ENCODE results near the gene HSPA8. TPM values are rescaled to one million over a fixed set of nuclear protein-coding genes. Genes with fewer than 3 reads are reported as not detected.
A peak's percentile ranks its signal among the peaks of the same experiment; 100 is the strongest.

Gene HSPA8
- total and polyA plus RNA-seq, 2 of the 8 experiments (the other 6 are each of a cell fraction or from before 2014, with no cell fraction given), result 1,491 to 2,155 TPM

DNA sequence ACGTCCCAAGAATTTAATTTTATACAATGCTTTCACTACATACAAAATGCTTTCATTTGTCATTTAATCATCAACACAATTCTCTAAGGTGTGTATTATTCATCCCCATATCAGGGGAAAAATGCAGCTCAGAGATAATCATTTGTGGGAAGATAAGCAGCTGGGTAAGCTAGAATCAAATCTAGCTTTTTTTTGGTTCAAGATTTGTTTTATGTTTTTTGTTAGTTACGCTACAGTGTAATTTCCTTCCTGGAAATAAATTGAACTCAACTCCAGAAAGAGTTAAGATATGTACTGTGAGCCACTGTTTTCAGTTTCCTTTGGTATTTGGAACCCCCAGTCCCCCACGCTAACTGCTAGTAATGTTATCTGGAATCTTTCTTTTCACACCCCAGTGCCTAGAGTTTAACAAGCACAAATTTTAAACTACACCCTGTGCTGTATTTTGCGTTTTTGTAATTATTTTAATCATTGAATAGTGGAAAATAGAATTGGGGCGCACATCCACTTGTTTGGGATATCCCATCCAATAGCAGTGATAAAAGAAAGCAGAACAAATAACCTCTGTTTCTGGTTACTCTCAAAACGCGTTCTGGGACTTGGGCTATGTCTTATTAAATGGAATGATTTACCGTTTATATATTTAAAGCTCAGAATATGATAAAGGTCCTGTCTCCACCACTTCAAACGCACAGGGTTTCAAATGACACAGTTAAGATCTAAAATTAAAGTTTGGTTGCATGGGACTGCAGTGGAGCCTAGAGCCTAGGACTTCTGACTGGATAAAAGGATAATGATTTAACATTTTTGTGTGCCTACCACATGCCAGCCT is 2.1 kb upstream of the HSPA8 start:
- H3K9me3 ChIP-seq (ENCODE audit: insufficient read depth in 2 of 2, low read depth in 1 of 2, low read length in 1 of 2), result no peaks in the 10 kb centered on the region
- no peak overlapping the region for H2AFZ ChIP-seq (ENCODE audit: low read length)
- FAIRE-seq, result no peak
- no peak overlapping the region for H3K18ac ChIP-seq (ENCODE audit: extremely low read depth, low read length)
- no peaks in the 10 kb centered on the region for H3K27me3 ChIP-seq (replicated peaks in 1 of 4; ENCODE audit: control insufficient read depth in 3 of 4, extremely low read depth in 1 of 4, insufficient read depth in 3 of 4, low read length in 3 of 4)
- 0 out of 7 replicates have a peak overlapping the region, but pooled peaks of 1 of the 4 experiments have one; percentile 99 for H3K9ac ChIP-seq (replicated peaks in 1 of 4; ENCODE audit: extremely low read depth in 1 of 4, low read depth in 3 of 4, low read length in 3 of 4)
- 80% methylated on average over 9 of the region's 9 CpGs; no CpG with 5 or more reads in 1 of the 2 experiments for WGBS, 2 experiments (ENCODE audit: extremely low coverage in 1 of 2, insufficient coverage in 1 of 2, insufficient read length in 1 of 2, insufficient replicate concordance in 2 of 2, low coverage in 1 of 2, low lambda C conversion rate in 2 of 2, missing lambda C conversion rate in 1 of 2)
- H2BK15ac ChIP-seq (ENCODE audit: low read length), result no peak overlapping the region
- peak overlapping the region; percentile 53 for H3K4ac ChIP-seq (replicated peaks; ENCODE audit: insufficient read length, low read depth, low read length)
- H2BK5ac ChIP-seq (ENCODE audit: low read depth, low read length), result no peak overlapping the region
- peak overlapping the region; percentile 81 to 93; a peak in 3 of 4 replicates for H3K4me2 ChIP-seq (ENCODE audit: insufficient read depth in 1 of 2, low read depth in 2 of 2, low read length in 2 of 2)
- H3K79me1 ChIP-seq (ENCODE audit: low read depth, low read length), result no peaks in the 10 kb centered on the region
- no peak overlapping the region for H2AK5ac ChIP-seq (ENCODE audit: low read depth, low read length)
- H2BK12ac ChIP-seq (ENCODE audit: low read depth, low read length), result no peak overlapping the region
- no peak overlapping the region for H3K56ac ChIP-seq (replicated peaks; ENCODE audit: insufficient read length, low read depth, low read length)
- H3K27ac ChIP-seq (ENCODE audit: low read depth, low read length), result peak overlapping the region; percentile 99
- H4K5ac ChIP-seq (ENCODE audit: insufficient read length, low read depth, low read length), result peak overlapping the region; percentile 40
- DNase-seq (ENCODE audit: low read depth in 1 of 2, low spot score in 2 of 2), result no peak
- H3K23me2 ChIP-seq (ENCODE audit: low read depth, low read length), result peaks cover 6% of the 10 kb centered on the region
- no peak overlapping the region for H4K8ac ChIP-seq (ENCODE audit: extremely low read depth, insufficient read depth, low read length)
- no peak overlapping the region for H2BK20ac ChIP-seq (ENCODE audit: low read length)
- ChIA-PET CTCF (ENCODE audit: partially characterized antibody) (interaction anchor here (0.7 to 1.6 kb wide), 4 partner anchors 47 to 461 kb away, joined by 3 to 4 read pairs (median 4); no protein-coding TSS in a partner anchor), POLR2A (ENCODE audit: partially characterized antibody) (interaction anchor here (0.9 to 3.9 kb wide), 5 partner anchors 8 to 36 kb away, joined by 3 to 54 read pairs (median 3); no protein-coding TSS in a partner anchor)
- TF ChIP-seq RFX5 (IDR thresholded peaks at IDR 0.05; ENCODE audit: borderline replicate concordance, low read depth, low read length) (no peak), SP4 (IDR thresholded peaks at IDR 0.05; ENCODE audit: low read length) (no peak), RBBP5 (IDR thresholded peaks at IDR 0.05; ENCODE audit: borderline replicate concordance, low read depth, low read length) (no peak), EP300 (IDR thresholded peaks at IDR 0.05; ENCODE audit: borderline replicate concordance in 1 of 2, low read depth in 2 of 2, low read length in 2 of 2) (no peak), FOSL1 (IDR thresholded peaks at IDR 0.05; ENCODE audit: insufficient read depth, low read depth, low read length) (no peak), RAD21 (IDR thresholded peaks at IDR 0.05 in 1 of 2, conservative IDR thresholded peaks at IDR 0.05 in 1 of 2; ENCODE audit: low read depth in 2 of 2, low read length in 2 of 2) (no peak), CHD2 (IDR thresholded peaks at IDR 0.05; ENCODE audit: low read length) (no peak), EZH2 (IDR thresholded peaks at IDR 0.05; ENCODE audit: low read depth, low read length, severe bottlenecking) (no peak), CTBP2 (IDR thresholded peaks at IDR 0.05; ENCODE audit: borderline replicate concordance, insufficient read depth, insufficient read length, low read length) (no peak), SIN3A (conservative IDR thresholded peaks at IDR 0.05 in 1 of 2, IDR thresholded peaks at IDR 0.05 in 1 of 2; ENCODE audit: low read depth in 1 of 2, low read length in 2 of 2) (no peak)
- H3K36me3 ChIP-seq (ENCODE audit: control insufficient read depth in 2 of 4, insufficient read depth in 4 of 4, low read length in 3 of 4), result peaks cover 13 to 25% (median 21%) of the 10 kb centered on the region in 4 experiments
- peaks cover 10 to 48% of the 10 kb centered on the region in 2 experiments for H3K79me2 ChIP-seq (ENCODE audit: control insufficient read depth in 1 of 2, insufficient read depth in 2 of 2, low read length in 2 of 2)
- no peak overlapping the region for H3K14ac ChIP-seq (ENCODE audit: insufficient read length)
- H4K91ac ChIP-seq (replicated peaks; ENCODE audit: insufficient read length, low read length), result no peak overlapping the region
- peaks cover 16 to 22% of the 10 kb centered on the region in 2 experiments for H4K20me1 ChIP-seq (replicated peaks in 1 of 2; ENCODE audit: control insufficient read depth in 1 of 2, insufficient read depth in 2 of 2, low read length in 2 of 2)
- peaks cover 0 to 5% (median 1%) of the 10 kb centered on the region in 4 experiments; a peak in 4 of 7 replicates for H3K4me1 ChIP-seq (replicated peaks in 1 of 4; ENCODE audit: control insufficient read depth in 3 of 4, insufficient read depth in 4 of 4, low read length in 3 of 4)
- H3K23ac ChIP-seq (ENCODE audit: insufficient read length), result no peak overlapping the region
- peak overlapping the region; percentile 60 for H2BK120ac ChIP-seq (replicated peaks; ENCODE audit: low read depth, low read length)
- peak overlapping the region; percentile 89 to 98 (median 94); a peak in 5 of 8 replicates for H3K4me3 ChIP-seq (ENCODE audit: extremely low read depth in 1 of 4, insufficient read depth in 2 of 4, low read depth in 3 of 4, low read length in 4 of 4)
